GM12878 (cell line): ENCODE measurements around the gene GPR17. TPM values are rescaled to one million over a fixed set of nuclear protein-coding genes. Genes with fewer than 3 reads are reported as not detected.

ENCODE experiments used
- BCLAF1 ChIP-seq: fragments of 450-650 bp; IDR thresholded peaks from 2 replicates; pipeline ENCODE4 v1.6.1; 2017; ENCODE audit warnings: antibody characterized with exemption, mild to moderate bottlenecking, moderate library complexity
- CBX3 ChIP-seq: fragments of 200-600 bp; sonication (generic); IDR thresholded peaks from 2 replicates; pipeline ENCODE4 v1.6.1; 2016; ENCODE audit warnings: low read depth, borderline replicate concordance
- FOXM1 ChIP-seq: IDR thresholded peaks from 2 replicates; pipeline ENCODE4 v1.6.1; 2012; ENCODE audit warnings: low read depth, mild to moderate bottlenecking, inconsistent platforms, low read length, moderate library complexity
- KDM1A ChIP-seq: fragments of 200-600 bp; sonication (generic); IDR thresholded peaks from 2 replicates; pipeline ENCODE4 v1.6.1; 2016; ENCODE audit warnings: borderline replicate concordance
- KLF5 ChIP-seq: fragments of 450-650 bp; IDR thresholded peaks from 2 replicates; pipeline ENCODE4 v1.6.1; 2014; ENCODE audit warnings: mild to moderate bottlenecking; ENCODE audit not compliant: partially characterized antibody
- USF2 ChIP-seq: IDR thresholded peaks from 2 replicates; pipeline ENCODE4 v1.6.1; 2011; ENCODE audit warnings: low read depth, low read length, improper control_type of control experiment, borderline replicate concordance
- ZNF592 ChIP-seq: fragments of 450-650 bp; IDR thresholded peaks from 2 replicates; pipeline ENCODE4 v1.6.1; 2017; ENCODE audit warnings: mild to moderate bottlenecking, moderate library complexity
- polyA plus RNA-seq, 11 experiments: library from polyadenylated mRNA; depleted of rRNA in 4 of 11; unstranded in 6 of 11; stranded (reverse) in 5 of 11; fragments of >200 nt; fragmentation: Nextera tagmentation in 4 of 11; fragmentation: Illumina TruSeq in 1 of 11; extraction: Ambion mirVana in 4 of 11; extraction: Trizol in 1 of 11; gene quantifications; 1 replicate in 1 of 11; 2 replicates in 10 of 11; pipeline versions ENCODE4 v1.2.1 to v1.2.3, GENCODE V29; 2011 to 2016; ENCODE audit warnings: inconsistent platforms in 2 of 11, missing spikeins in 2 of 11, low read depth in 1 of 11
- total RNA-seq, 4 experiments: library from RNA; depleted of rRNA in 3 of 4; stranded (reverse); fragments of >200 nt in 3 of 4; fragmentation: Illumina TruSeq in 1 of 4; extraction: Trizol in 1 of 4; gene quantifications; 2 replicates each; pipeline versions ENCODE4 v1.2.1 to v1.2.3, GENCODE V29; 2013 to 2021

Gene GPR17
- total and polyA plus RNA-seq, 10 of the 15 experiments (the other 5 are each of a cell fraction or from before 2014, with no cell fraction given), result not detected

- TF ChIP-seq FOXM1 (no peak), KLF5 (no peak), USF2 (no peak), BCLAF1 (no peak), KDM1A (no peak), ZNF592 (no peak), CBX3 (no peak)
Measured at GRCh38 chr2:127633556-127634065, 12.3 kb upstream of the GPR17 start (continued).
